ENCODE measurements around the gene TCF7L1.

The TCF7L1 gene

GRCh38 chr2:85091838-85092237 lies 41.4 kb upstream of the TCF7L1 start:
- no peak for TF ChIP-seq CTCF (IDR thresholded peaks at IDR 0.05)
- H3K27me3 ChIP-seq (ENCODE audit: control insufficient read depth, insufficient read depth, low read length) = no peaks in the 10 kb centered on the region
- no peak overlapping the region for H3K4me3 ChIP-seq (ENCODE audit: low read depth, low read length)
- H3K9me3 ChIP-seq (ENCODE audit: control insufficient read depth, low read length) = no peaks in the 10 kb centered on the region
- no peak overlapping the region for H2AFZ ChIP-seq
- H3K27ac ChIP-seq = no peak overlapping the region
- H3K36me3 ChIP-seq (ENCODE audit: control insufficient read depth, insufficient read depth, low read length) = no peaks in the 10 kb centered on the region
- H3K79me2 ChIP-seq = no peaks in the 10 kb centered on the region
- H3K9ac ChIP-seq = no peak overlapping the region
- H3K4me1 ChIP-seq = no peaks in the 10 kb centered on the region
- H3K4me2 ChIP-seq (ENCODE audit: low read length) = no peak overlapping the region

- H3K4me2 ChIP-seq (ENCODE audit: low read length) = no peak overlapping the region
- H3K36me3 ChIP-seq (ENCODE audit: control insufficient read depth, insufficient read depth, low read length) = no peaks in the 10 kb centered on the region
- no peaks in the 10 kb centered on the region for H3K4me1 ChIP-seq
- TF ChIP-seq CTCF (IDR thresholded peaks at IDR 0.05) = no peak
- H3K4me3 ChIP-seq (ENCODE audit: low read depth, low read length) = no peak overlapping the region
- no peaks in the 10 kb centered on the region for H3K9me3 ChIP-seq (ENCODE audit: control insufficient read depth, low read length)
- H3K27ac ChIP-seq = no peak overlapping the region
- no peaks in the 10 kb centered on the region for H3K27me3 ChIP-seq (ENCODE audit: control insufficient read depth, insufficient read depth, low read length)
- H3K9ac ChIP-seq = no peak overlapping the region
- H3K79me2 ChIP-seq = no peaks in the 10 kb centered on the region
- H2AFZ ChIP-seq = no peak overlapping the region
These were observed 38.1 kb upstream of the TCF7L1 start for GRCh38 chr2:85095094-85095493.

- H3K4me3 ChIP-seq (ENCODE audit: low read depth, low read length) = no peak overlapping the region
- H3K27ac ChIP-seq = no peak overlapping the region
- no peaks in the 10 kb centered on the region for H3K4me1 ChIP-seq
- H3K9ac ChIP-seq = no peak overlapping the region
- no peaks in the 10 kb centered on the region for H3K36me3 ChIP-seq (ENCODE audit: control insufficient read depth, insufficient read depth, low read length)
- H3K27me3 ChIP-seq (ENCODE audit: control insufficient read depth, insufficient read depth, low read length) = no peaks in the 10 kb centered on the region
- no peak overlapping the region for H2AFZ ChIP-seq
- H3K79me2 ChIP-seq = no peaks in the 10 kb centered on the region
- no peak for TF ChIP-seq CTCF (IDR thresholded peaks at IDR 0.05)
- no peak overlapping the region for H3K4me2 ChIP-seq (ENCODE audit: low read length)
- H3K9me3 ChIP-seq (ENCODE audit: control insufficient read depth, low read length) = no peaks in the 10 kb centered on the region
These were observed 36.6 kb upstream of the TCF7L1 start for GRCh38 chr2:85096616-85097015.

- no peak overlapping the region for H3K9ac ChIP-seq
- H3K4me2 ChIP-seq (ENCODE audit: low read length) = no peak overlapping the region
- no peak overlapping the region for H3K27ac ChIP-seq
- H3K9me3 ChIP-seq (ENCODE audit: control insufficient read depth, low read length) = no peaks in the 10 kb centered on the region
- H3K36me3 ChIP-seq (ENCODE audit: control insufficient read depth, insufficient read depth, low read length) = no peaks in the 10 kb centered on the region
- H3K79me2 ChIP-seq = no peaks in the 10 kb centered on the region
- H3K27me3 ChIP-seq (ENCODE audit: control insufficient read depth, insufficient read depth, low read length) = no peaks in the 10 kb centered on the region
- no peaks in the 10 kb centered on the region for H3K4me1 ChIP-seq
- H3K4me3 ChIP-seq (ENCODE audit: low read depth, low read length) = no peak overlapping the region
- H2AFZ ChIP-seq = no peak overlapping the region
- no peak for TF ChIP-seq CTCF (IDR thresholded peaks at IDR 0.05)
These were observed 29.0 kb upstream of the TCF7L1 start for GRCh38 chr2:85104228-85104627.

- Histone ChIP-seq H3K9me3 (ENCODE audit: control insufficient read depth, low read length) (no peaks in the 10 kb centered on the region), H3K4me1 (no peaks in the 10 kb centered on the region), H3K27ac (no peak overlapping the region), H3K79me2 (no peaks in the 10 kb centered on the region), H3K4me2 (ENCODE audit: low read length) (no peak overlapping the region), H2AFZ (no peak overlapping the region), H3K36me3 (ENCODE audit: control insufficient read depth, insufficient read depth, low read length) (no peaks in the 10 kb centered on the region), H3K27me3 (ENCODE audit: control insufficient read depth, insufficient read depth, low read length) (no peaks in the 10 kb centered on the region), H3K9ac (no peak overlapping the region), H3K4me3 (ENCODE audit: low read depth, low read length) (no peak overlapping the region)
- no peak for TF ChIP-seq CTCF (IDR thresholded peaks at IDR 0.05)
These were observed 26.6 kb upstream of the TCF7L1 start for GRCh38 chr2:85106489-85107180.

All from parathyroid adenoma (tissue), 2 donors.